ENCODE data around the gene KCNA4. TPM values are rescaled to one million over a fixed set of nuclear protein-coding genes. Genes with fewer than 3 reads are reported as not detected.
A peak's percentile ranks its signal among the peaks of the same experiment; 100 is the strongest.
"Not testable (repeated sequence)": the region's sequence is repeated elsewhere in the genome, so short reads cannot be mapped to it uniquely, and the experiment has no call there.

Gene KCNA4
- polyA plus RNA-seq (2012; ENCODE audit: insufficient read depth, insufficient read length) = not detected

DNA sequence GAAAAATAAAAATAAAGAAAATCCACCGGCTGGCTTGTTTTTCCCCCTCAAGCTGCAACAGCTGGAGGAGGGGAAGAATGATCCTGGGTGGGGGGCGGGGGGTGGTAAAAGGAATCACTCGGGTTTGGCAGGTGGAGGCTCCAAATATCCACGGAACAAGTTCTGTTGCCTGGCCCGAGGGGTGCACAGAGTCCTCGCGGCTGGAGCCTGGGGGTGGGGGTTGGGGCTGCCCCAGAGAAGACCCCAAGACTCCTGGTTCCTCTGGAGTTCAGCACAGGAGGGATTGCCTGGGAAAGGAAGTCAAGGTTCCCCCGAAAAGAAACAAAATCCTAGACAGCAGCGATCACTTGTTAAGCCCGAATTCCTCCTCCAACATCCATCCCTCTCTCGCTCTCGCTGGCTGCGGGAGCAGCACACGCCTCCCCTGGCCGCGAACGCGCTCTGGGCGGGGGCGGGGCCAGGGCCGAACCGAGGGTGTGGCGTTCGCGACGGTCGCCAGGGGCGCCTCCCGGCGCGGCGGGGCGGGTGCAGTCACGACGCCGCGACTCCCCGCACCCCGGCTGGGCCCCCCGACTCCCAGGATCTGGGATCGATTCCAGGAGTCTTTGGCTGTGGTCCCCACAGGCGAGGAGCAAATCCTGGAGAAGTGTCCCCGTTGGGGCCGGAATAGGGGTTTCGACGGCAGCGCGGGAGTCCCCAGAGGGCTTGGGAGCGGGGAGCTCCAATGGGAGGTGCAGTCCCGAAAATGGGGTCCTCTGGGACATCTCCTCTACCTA lies at the start of gene KCNA4:
Gene KCNA4 (minus strand): TSS at position 443 of the 776 bp plus-strand sequence. CDS start 4,352 bp downstream, outside the sequence.
- no peak within 1 kb of the TSS for H3K4me3 ChIP-seq (ENCODE audit: low read length)
- no peak for DNase-seq (ENCODE audit: low read depth, low spot score)

GRCh38 chr11:30062103-30062502 lies 45.3 kb upstream of the KCNA4 start:
- DNase-seq (ENCODE audit: low read depth, low spot score) = no peak

DNA sequence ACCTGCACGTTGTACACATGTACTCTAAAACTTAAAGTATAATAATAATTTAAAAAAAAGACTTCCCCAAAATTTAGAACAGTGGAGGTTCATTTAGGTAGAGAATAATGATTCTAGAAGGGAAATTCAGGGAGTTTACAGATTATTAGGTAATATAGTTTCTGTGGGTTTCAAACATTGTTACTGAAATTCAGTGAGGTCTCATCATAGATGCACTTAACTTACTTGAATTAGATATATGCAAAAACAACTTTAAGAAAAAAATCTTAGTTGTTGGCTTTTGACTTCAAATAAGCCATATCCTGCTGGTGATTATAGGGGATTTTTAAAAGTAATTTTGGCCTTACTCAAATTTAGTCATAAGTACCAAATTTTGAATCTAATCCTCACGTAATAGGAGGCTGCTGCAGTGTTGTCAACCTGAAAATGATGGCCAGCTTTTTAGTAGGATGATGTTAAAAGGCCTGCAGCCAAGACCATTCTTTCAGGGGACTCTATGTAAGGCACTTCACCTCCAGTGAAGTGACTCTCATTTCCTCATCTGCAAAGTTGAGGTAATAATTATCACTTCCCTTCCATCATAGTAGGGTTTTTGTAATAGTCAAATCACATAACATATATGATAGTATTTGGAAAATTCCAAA lies 42.5 kb upstream of the KCNA4 start:
- no peak overlapping the region for H3K4me3 ChIP-seq (ENCODE audit: low read length)
- DNase-seq (ENCODE audit: low read depth, low spot score) = no peak

More at GRCh38 chr11:30062103-30062502, 45.3 kb upstream of the KCNA4 start:
- no peak overlapping the region for H3K4me3 ChIP-seq (ENCODE audit: low read length)

- no peak for DNase-seq (ENCODE audit: low read depth, low spot score)
- no peak overlapping the region for H3K4me3 ChIP-seq (ENCODE audit: low read length)
Observed at GRCh38 chr11:30049214-30049613, 32.4 kb upstream of the KCNA4 start.

GRCh38 chr11:30046578-30046945 lies 29.7 kb upstream of the KCNA4 start:
- DNase-seq (ENCODE audit: low read depth, low spot score) = peak; percentile 6
- H3K4me3 ChIP-seq (ENCODE audit: low read length) = no peak overlapping the region

DNA sequence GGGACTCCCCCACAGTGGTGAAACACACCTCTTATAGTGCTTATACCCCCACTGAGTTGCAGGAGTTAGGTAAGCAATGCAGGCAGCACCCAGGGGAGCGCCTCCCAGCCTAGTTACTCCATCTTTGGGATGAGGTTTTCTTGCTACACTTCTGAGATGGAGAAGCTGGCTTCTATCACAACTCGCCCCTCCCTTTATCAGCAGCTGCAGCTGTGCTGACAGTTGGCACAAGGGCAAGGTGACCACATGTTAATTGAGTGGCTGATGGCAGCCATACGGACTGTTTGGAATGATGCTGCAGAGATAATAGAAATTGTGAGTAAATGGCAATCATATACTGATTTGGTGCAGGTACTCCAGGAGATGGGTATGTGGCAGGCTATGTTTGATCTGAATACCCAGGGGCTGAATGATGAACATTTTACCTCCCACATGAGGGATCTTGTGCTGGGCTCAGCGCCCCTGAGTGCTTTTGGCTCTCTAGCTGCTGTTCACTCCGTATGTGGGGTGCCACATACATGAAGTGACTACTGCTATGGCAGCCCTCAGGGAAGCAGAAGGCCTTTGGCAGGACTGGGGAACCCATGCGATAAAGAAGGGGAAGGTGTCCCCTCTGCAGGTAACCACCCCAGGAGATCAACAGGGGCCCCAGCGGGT lies 29.2 kb upstream of the KCNA4 start:
- no peak for DNase-seq (ENCODE audit: low read depth, low spot score)
- no peak overlapping the region for H3K4me3 ChIP-seq (ENCODE audit: low read length)

GRCh38 chr11:30045144-30045543 lies 28.3 kb upstream of the KCNA4 start:
- no peak overlapping the region for H3K4me3 ChIP-seq (ENCODE audit: low read length)
- DNase-seq (ENCODE audit: low read depth, low spot score) = no peak

DNA sequence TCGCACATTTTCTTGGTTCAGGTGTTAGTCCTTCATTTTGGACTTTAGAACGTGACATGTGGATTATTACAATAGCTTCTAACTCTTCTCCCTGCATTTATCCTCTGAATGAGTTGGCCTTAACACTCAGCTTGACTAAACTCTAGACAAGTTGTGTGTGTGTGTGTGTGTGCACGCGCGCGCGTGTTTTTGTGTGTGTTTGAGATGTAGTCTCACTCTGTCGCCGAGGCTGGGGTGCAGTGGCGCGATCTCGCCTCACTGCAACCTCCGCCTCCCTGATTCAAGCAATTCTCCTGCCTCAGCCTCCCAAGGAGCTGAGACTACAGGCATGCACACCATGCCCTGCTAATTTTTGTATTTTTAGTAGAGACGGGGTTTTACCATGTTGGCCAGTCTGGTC lies 24.3 kb upstream of the KCNA4 start:
- DNase-seq (ENCODE audit: low read depth, low spot score) = no peak
- H3K4me3 ChIP-seq (ENCODE audit: low read length) = no peak overlapping the region

GRCh38 chr11:30034746-30035145 lies 17.9 kb upstream of the KCNA4 start:
- DNase-seq (ENCODE audit: low read depth, low spot score); H3K4me3 ChIP-seq (ENCODE audit: low read length): not testable (repeated sequence)

DNA sequence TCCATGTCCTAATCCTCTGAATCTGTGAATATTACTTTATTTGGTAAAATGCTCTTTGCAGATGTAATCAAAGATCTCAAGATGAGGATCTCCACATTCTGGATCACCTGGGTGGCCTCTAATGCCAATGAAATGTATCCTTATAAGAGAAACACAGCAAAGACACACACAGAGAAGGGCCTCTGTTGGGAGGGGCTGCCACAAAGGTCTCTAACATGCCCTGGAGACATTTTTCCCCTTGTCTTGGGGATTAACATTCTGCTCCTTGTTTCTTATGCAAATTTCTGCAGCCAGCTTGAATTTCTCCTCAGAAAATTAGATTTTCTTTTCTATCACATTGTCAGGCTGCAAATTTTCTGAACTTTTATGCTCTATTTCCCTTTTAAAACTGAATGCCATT lies 17.3 kb upstream of the KCNA4 start:
- not testable (repeated sequence) for DNase-seq (ENCODE audit: low read depth, low spot score); H3K4me3 ChIP-seq (ENCODE audit: low read length)

GRCh38 chr11:30025396-30026139 lies 8.7 kb upstream of the KCNA4 start:
- no peak for DNase-seq (ENCODE audit: low read depth, low spot score)
- no peak overlapping the region for H3K4me3 ChIP-seq (ENCODE audit: low read length)

DNA sequence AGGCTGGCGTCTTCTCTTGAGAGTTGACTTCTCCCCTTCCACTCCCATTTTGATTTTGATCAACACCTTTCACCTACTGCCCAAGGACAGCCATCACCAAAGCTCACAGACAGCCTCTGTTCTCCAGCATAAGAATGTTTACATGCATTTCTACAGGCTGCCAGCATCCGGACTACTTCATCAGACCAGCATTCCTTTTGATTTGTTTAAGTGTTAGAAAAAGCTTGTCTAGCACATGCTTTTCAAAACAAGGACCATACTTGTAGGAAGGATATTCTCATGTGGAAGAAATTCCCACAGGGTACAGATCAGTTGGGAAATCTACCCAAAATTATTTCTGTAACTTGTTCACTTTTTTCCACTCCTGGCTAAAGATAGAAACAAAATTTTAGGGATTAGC lies 6.2 kb upstream of the KCNA4 start:
- DNase-seq (ENCODE audit: low read depth, low spot score) = no peak
- no peak overlapping the region for H3K4me3 ChIP-seq (ENCODE audit: low read length)

- DNase-seq (ENCODE audit: low read depth, low spot score) = no peak
Observed at GRCh38 chr11:30019481-30019880, 2.7 kb upstream of the KCNA4 start.

GRCh38 chr11:30018495-30018894 lies 1.7 kb upstream of the KCNA4 start:
- DNase-seq (ENCODE audit: low read depth, low spot score) = no peak
- H3K4me3 ChIP-seq (ENCODE audit: low read length) = no peak overlapping the region

More at GRCh38 chr11:30019481-30019880, 2.7 kb upstream of the KCNA4 start:
- no peak overlapping the region for H3K4me3 ChIP-seq (ENCODE audit: low read length)

GRCh38 chr11:30017445-30017895 lies 640 bp upstream of the KCNA4 start:
- H3K4me3 ChIP-seq (ENCODE audit: low read length) = no peak overlapping the region
- no peak for DNase-seq (ENCODE audit: low read depth, low spot score)

GRCh38 chr11:30015725-30016412 lies 961 bp downstream of the KCNA4 start:
- no peak for DNase-seq (ENCODE audit: low read depth, low spot score)
- no peak overlapping the region for H3K4me3 ChIP-seq (ENCODE audit: low read length)

DNA sequence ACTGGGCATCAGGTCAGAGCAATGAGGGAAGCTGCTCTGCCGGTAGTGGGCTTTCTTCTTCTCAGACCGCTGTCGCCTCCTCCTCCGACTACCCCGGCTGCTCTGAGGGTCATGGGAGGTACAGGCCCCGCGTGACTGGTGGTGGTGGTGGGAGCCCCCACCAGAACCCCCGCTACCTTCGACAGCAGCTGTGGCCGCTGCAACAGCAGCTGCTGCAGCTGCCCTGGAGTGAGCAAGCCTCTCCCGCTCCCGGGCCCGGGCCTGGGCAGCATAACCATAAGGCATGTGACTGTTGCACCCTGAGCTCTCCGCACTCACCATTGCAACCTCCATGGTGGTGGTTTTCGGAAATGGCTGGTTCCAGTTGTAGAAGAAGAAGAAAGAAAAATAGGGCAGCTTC lies 4.5 kb downstream of the KCNA4 start:
- no peak overlapping the region for H3K4me3 ChIP-seq (ENCODE audit: low read length)

DNA sequence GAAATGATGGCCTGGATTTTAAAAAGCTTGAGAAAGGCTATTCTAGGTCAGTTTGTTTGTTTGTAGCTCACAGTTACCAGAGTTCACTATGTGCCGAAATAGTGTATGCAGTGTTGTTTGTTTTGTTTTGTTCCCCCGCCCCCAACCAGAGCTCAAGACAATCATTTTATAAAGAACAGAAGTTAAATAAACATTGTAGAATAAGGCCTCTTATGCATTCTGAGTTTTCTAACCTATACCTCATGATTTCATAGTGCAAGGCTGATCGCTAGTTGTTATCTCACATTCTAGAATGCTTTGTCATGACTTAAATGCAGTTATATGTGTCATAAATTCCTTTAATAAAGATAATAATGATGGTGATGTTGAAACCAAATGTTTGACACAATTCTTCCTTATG lies 7.8 kb downstream of the KCNA4 start:
- no peak for DNase-seq (ENCODE audit: low read depth, low spot score)
- no peak overlapping the region for H3K4me3 ChIP-seq (ENCODE audit: low read length)

More for the DNA sequence above, 4.5 kb downstream of the KCNA4 start:
- DNase-seq (ENCODE audit: low read depth, low spot score) = no peak

DNA sequence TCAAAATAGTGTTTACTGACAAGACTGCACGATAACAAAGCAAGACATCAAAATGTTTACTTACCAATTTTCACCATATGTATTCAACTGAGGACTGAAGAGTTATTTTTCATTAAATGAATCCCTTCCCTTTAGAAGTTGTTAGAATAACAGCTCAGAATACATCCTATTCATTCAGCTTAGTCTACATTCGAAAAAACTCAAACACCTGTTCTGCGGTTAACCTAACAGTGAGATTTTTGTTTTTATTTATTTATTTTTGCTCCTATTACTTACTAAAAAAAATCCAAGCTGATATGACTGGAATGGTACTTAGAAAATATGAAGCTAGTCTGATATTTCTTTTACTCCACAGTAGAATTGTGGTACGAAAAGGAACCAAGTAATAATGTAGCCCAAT lies 10.0 kb downstream of the KCNA4 start:
- DNase-seq (ENCODE audit: low read depth, low spot score) = no peak

More for the DNA sequence above, 10.0 kb downstream of the KCNA4 start:
- H3K4me3 ChIP-seq (ENCODE audit: low read length) = no peak overlapping the region
